GM19351 (cell line): ENCODE results near the gene TIMM50.
"Not testable (repeated sequence)": the region's sequence is repeated elsewhere in the genome, so short reads cannot be mapped to it uniquely, and the experiment has no call there.

Experiments used
- ATAC-seq: cut with Tn5 transposase; IDR thresholded peaks from one replicate; pipeline ENCODE4 v1.9.1; 2021; ENCODE audit warnings: mild to moderate bottlenecking, moderate library complexity; ENCODE audit not compliant: unreplicated experiment

TIMM50 gene

DNA sequence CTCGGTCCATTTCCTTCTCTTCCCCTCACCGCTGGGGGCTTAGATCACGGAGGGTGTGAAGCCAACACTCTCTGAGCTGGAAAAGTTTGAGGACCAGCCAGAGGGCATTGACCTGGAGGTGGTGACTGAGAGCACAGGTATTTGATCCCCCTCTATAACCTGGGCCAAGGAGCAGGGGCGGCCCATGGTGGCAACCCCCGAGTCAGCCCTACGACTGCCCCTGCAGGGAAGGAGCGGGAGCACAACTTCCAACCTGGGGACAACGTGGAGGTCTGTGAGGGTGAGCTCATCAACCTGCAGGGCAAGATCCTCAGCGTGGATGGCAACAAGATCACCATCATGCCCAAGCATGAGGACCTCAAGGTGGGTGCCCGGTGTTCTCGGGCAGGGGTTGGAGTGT, 11.6 kb upstream of the TIMM50 start:
- ATAC-seq: no peak

DNA sequence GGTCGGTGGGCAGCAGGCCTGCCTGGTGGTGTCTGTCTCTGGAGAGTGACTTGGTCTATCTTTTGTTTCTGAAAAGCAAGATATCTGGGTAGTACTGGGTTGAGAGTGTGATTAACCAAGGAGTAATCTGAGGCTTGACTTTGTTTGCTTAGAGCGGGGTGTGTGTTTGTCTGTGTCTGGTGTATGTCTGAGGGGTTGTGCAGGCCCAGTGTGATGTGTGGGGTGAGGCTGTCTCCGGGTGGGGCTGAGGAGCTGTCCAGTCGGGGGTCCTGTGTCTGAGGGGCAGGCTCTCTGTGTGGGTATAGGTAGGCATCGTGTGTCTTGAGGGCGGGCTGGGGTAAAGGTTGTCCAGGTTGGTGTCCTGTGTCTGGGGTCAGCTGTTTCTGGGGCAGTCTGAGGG, 11.1 kb upstream of the TIMM50 start:
- ATAC-seq: no peak

DNA sequence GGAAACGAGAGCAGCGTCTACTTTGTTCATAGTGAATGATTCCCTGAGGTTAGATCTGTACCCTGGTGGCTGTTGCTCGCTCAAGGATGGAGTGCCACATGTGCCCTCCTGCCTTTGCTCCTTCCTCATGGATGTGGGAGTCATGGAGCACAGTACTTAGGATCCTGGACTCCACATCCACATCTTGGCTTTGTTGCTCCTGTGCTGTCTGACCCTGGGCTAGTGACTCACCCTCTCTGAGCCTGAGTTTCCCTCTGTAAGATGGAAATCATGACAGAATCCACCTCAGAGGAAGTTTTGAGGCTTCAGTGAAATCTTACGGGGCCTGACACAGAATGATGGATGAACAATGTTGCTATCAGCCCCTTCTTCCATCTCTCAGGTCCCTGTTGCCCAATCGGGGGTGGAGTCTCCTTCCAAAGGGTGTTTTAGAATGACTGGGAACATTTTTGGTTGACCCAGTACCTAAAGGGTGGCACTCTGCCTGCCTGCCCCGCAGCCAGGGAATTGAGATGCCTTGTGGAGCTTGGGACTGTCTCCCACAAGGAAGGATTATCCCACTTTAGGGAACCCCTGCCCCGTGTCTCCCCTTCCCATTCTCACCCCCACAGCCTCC, 9.8 kb upstream of the TIMM50 start:
- ATAC-seq: no peak

DNA sequence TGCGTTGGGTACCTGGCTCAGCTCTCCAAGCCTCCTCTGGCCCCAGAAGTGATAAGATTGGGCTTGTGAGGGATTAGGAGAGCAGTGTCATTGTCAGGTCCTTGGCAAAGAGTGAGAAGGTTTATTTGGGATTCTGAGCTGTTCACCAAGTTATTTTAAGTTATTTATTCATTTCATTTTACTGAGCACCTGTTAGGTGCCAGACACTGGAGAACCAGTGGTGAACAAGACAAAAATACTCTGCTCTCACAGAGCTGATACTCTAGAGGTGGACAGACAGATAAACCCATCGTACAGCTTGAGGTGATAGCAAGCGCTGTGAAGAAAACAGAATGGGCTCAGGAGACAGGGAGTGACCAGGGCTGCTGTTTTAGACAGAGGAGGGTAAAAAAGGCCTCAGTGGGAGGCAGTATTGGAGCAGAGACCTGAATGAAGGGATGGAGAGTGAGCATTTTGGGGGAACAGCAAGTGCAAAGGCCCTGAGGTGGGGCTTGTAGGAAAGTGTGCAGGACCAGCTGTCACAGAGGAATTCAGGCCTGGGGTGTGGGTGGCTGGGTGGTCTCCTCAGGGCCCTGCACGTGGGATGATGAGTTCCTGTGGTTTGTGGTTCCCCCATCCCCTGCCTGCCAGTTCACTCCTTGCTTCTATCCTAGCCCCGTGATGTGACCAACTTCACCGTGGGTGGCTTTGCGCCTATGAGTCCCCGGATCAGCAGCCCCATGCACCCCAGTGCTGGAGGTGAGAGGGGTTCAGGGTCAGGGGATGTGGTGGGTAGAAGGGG, 8.7 kb upstream of the TIMM50 start:
- no peak for ATAC-seq

DNA sequence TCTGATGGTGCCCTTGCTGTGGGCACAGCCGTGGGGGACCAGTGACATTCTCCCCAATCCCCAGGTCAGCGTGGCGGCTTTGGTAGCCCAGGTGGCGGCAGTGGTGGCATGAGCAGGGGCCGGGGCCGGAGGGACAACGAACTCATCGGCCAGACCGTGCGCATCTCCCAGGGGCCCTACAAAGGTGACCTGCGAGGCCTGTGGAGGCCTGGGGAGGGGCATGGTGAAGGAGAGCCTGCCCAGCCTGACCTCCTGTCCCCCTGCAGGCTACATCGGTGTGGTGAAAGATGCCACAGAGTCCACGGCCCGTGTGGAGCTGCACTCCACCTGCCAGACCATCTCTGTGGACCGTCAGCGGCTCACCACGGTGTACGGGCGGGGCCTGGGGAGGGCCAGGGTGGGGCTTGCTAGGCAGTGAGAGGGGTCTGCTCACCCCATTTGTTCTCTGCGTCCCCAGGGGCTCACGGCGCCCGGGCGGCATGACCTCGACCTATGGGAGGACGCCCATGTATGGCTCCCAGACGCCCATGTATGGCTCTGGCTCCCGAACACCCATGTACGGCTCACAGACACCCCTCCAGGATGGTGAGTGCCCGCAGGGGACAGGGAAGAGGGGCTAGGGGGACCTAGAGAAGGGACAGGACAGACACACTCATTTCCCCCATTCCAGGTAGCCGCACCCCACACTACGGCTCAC, 7.7 kb upstream of the TIMM50 start:
- ATAC-seq: no peak

DNA sequence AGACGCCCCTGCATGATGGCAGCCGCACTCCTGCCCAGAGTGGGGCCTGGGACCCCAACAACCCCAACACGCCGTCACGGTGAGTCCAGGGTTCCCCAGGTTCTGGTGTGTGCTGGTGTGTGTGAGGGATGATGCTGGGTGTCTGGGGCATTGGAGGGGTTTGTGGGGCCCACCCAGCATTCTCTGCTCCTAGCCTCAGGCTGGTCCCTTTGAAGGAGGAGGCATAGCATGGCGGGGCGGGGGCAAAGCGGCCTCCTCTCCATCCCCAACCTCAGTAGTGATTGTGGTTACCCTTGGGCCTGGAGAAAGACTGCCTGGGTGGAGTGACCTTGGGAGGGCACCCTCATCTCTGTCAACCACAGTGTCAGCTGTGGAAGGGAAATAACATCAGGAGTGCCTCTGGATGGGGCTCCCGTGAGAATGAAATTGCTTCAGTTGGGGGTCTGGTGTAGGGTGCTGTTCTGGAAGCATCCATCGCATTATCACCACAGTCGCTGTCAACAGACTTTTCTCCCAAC, 7.1 kb upstream of the TIMM50 start:
- no peak for ATAC-seq

DNA sequence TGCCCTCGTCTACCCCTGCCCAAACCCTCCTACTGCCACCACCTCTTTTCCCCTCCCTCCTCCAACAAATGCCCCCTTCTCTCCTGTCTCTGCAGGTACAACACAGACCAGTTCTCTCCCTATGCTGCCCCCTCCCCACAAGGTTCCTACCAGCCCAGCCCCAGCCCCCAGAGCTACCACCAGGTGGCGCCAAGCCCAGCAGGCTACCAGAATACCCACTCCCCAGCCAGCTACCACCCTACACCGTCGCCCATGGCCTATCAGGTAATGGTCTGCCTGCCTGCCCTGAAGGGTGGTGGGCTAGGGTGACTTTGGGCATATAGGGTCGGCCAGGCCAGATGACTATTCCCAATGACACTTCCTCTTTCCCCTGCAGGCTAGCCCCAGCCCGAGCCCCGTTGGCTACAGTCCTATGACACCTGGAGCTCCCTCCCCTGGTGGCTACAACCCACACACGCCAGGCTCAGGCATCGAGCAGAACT, 6.5 kb upstream of the TIMM50 start:
- no peak for ATAC-seq

DNA sequence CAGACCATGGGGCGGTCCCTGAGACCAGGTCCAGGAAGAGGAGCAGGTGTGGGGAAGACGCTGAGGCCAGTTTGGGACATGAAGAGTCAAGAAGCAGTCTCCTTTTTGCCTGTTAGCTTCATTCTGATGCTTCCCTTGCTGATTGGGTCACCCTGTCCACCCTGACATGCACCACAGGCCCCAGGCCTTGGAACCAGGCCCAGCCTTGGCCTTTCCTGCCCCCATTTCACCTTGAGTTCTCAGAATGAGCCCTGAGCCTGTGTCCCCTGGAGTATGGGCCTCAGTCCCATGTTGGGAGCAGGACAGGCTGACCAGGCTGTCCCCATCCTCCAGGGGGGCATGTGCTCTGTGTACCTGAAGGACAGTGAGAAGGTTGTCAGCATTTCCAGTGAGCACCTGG, 4.9 kb upstream of the TIMM50 start:
- no peak for ATAC-seq

DNA sequence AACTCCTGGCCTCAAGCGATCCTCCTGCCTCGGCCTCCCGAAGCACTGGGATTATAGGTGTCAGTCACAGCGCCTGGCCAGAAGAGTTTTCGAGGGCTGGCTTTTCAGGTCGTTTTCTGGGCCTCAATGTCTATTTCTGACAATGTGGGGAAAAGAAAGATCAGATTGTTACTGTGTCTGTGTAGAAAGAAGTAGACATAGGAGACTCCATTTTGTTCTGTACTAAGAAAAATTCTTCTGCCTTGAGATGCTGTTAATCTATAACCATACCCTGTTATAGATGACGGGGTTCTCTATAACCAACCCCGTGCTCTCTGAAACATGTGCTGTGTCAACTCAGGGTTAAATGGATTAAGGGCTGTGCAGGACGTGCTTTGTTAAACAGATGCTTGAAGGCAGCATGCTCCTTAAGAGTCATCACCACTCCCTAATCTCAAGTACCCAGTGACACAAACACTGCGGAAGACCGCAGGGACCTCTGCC, 1.3 kb upstream of the TIMM50 start:
- not testable (repeated sequence) for ATAC-seq

DNA sequence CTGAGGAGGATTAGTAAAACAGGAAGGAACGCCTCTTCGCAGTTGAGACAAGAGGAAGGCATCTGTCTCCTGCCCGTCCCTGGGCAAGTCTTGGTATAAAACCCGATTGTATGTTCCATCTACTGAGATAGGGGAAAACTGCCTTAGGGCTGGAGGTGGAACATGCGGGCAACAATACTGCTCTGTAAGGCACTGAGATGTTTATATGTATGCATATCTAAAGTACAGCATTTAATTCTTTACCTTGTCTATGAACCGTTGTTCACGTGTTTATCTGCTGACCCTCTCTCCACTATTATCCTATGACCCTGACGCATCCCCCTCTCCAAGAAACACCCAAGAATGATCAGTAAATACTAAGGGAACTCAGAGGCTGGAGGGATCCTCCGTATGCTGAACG, 722 bp upstream of the TIMM50 start:
- no peak for ATAC-seq

DNA sequence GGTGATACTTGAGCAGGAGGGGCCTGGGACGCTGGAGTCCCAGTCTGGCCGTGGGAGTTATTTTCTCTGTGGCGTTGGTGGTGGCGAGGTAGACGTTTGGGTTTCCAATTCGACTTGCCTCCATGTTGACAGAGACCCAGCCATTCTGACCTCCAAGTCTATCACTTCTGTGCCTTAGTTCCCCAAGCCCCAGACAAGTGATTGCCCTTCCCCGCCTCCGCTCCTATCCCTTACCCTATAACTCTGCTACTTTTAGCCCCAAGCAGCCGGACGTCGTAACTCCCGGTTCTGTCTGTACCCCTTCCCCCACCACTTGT, 549 bp downstream of the TIMM50 start:
- ATAC-seq: no peak

DNA sequence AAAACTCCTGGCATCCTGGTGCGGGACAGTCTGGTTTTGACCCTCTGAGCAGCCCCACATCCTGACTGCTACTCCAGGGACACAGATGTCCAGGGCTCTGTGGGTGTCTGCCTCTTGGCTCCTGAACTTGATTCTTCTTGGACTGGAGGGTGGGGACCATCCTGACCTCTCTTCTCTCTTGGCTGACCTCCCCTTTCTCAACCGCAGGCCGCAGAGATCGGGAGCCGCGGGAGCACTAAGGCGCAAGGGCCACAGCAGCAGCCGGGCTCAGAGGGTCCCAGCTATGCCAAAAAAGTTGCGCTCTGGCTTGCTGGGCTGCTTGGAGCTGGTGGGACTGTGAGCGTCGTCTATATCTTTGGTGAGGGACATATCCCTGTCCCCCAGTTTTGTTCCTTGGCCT, 1.0 kb downstream of the TIMM50 start:
- ATAC-seq: no peak

DNA sequence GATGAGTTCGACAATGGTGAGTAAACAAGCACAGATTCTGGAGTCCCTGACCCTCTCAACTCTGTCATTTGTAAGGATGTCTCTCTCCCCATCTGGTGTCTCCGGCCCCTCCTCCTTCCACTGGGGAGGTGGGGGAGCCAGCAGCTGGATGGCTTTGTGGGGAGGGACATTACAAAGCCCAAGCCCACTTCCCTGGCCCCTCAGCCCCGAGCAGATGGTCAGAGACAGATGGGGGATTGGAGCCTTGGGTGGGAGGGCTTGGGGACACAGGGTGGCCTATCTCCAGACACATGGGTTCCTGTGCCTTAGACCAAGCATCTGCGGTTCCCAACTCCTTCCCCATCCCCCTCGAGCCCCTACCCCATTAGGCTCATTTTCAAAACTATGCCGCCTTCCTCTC, 2.5 kb downstream of the TIMM50 start:
- no peak for ATAC-seq

DNA sequence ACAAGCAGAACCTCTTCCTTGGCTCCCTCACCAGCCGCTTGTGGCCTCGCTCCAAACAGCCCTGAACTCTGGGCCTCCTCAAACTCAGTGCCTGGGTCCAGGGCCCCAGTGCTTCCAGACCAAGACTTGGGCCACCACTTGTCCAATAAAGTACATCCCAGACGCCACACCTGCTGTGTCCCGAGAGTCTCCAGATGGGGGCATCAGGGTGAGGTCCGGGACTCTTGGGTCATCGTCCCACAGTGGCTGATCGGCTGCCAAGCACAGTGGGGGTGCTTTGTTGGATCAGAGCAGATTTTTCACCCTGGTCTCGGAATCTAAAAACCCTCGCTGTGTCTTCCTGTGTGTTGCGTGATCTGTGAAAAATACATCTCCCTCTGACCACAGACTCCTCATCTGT, 9.1 kb downstream of the TIMM50 start:
- no peak for ATAC-seq

DNA sequence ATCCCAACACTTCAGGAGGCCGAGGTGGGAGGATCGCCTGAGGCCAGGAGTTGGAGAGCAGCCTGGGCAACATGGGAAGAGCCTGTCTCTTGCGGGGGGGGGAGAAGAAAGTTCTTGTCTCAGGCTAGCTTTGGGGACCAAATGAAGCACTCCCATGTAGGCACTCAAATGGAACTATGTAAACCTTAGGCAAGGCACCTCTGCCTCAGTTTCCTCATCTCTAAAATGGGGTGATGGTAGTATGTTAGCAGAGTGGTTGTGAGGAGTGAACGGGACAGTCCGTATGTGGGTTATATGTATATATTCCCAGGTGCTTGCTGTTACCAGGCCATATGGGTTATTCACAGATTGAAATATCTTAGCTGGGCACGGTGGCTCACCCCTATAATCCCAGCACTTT, 11.6 kb downstream of the TIMM50 start:
- no peak for ATAC-seq

DNA sequence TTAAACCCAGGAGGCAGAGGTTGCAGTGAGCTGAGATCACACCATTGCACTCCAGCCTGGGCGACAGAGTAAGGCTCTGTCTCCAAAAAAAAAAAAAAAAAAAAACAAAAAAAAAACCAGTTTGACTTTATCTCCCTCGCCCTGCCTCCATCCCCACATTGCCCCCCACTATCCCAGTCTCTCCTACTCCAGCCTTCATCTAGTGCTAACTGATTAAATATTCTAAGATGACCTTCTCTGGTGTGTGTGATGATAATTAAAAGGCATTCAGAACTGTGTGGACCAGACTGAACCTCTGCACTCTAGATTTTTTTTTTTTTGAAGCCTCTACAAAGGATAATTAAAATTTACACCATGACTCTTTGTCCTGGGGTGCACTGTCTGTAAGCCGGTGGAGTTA, 12.2 kb downstream of the TIMM50 start:
- ATAC-seq: no peak

DNA sequence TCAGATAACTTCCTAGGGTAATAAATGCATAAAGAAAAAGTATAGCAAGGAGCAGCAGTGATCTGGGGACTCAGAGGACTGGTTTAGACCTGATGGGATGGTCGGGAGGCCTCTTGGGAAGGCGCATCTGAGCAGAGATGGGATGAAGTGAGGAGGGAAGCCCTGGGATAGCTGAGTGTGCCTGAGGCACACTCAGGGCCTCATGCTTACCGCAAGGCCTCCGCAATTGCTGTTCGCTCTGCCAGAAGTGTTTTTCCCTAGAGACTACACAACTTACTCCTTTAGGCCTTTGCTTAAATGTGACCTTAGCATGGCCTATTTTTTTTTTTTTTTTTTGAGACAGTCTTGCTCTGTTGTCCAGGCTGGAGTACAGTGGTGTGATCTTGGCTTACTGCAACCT, 14.0 kb downstream of the TIMM50 start:
- ATAC-seq: no peak

DNA sequence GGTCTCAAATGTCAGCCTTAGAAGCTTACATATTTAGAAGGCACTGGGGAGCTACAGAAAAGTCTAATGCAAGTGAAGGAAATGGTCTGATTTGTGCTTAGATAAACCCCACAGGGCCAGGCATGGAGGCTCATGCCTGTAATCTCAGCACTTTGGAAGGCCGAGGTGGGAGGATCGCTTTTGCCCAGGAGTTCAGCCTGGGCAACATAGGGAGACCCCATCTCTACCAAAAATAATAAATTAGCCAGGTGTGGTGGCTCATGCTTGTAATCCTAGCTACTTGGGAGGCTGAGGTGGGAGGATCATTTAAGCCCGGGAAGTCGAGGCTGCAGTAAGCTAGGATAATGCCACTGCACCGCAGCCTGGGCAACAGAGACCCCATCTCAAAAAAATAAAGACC, 15.4 kb downstream of the TIMM50 start:
- no peak for ATAC-seq

DNA sequence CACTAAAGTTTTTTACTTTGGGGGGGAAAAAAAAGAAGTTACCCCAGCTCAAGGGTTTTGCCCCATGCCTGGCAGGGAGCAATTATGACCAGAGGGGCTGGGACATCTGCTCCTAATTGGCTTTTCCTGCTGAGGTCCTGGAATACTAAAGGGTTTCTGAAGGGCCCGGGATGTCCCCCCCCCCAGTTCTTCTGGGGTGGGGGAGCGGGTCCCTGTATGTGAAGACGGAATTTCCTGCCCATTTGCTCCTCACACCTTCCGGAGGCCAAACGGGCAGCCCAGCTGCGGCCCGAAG, 17.0 kb downstream of the TIMM50 start:
- ATAC-seq: no peak

DNA sequence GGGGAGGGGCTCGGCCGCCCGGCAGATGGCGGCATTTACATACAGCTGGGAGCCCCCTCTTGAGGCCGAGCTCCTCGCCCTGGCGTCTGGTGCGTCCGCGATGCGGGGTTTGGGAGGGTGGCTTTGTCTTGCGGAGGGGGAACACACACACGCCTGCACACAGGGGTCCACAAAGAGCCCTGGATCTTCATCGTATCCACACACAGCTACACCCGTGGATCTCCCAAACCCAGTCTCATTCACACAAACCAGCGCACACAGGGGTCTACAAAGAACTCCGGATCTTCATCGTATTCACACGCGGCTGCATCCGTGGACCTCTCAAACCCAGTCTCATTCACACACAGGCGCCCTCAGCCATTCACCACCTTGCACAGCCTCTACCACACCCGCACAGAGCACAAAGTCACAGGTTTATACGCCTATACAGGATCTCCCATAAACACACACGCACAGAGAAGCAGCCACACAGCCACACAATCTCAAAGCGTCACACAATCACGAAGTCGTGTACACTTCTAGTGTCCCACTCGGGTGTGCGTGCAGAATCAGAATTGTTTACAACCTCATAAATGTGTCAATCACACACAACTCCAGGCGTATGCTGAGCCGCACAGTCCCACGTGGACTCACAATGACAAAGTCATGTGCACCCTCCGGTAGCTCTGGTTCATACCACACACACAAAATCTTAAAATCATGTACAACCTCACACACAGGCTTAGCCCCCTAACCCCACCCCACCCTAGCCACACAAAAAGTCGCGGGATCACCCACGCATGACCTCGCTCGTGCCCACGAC, 17.6 kb downstream of the TIMM50 start:
- no peak for ATAC-seq
